Raji (cell line): ENCODE data around the gene CUL2.

ENCODE experiments used
- POLR2A ChIP-seq: IDR thresholded peaks from 2 replicates; pipeline ENCODE4 v1.6.1; 2011; ENCODE audit warnings: low read depth, low read length, control low read depth; ENCODE audit not compliant: insufficient read depth

CUL2 gene

GRCh38 chr10:35050568-35050967, 39.6 kb downstream of the CUL2 start:
- no peak for TF ChIP-seq POLR2A

- TF ChIP-seq POLR2A, result no peak
Observed at GRCh38 chr10:35046074-35046473, 44.1 kb downstream of the CUL2 start.

- TF ChIP-seq POLR2A, result no peak
Observed at GRCh38 chr10:35043796-35044344, 46.3 kb downstream of the CUL2 start.

GRCh38 chr10:35042783-35043182, 47.4 kb downstream of the CUL2 start:
- TF ChIP-seq POLR2A, result no peak

- no peak for TF ChIP-seq POLR2A
Observed at GRCh38 chr10:35041502-35041879, 48.6 kb downstream of the CUL2 start.

- no peak for TF ChIP-seq POLR2A
Observed at GRCh38 chr10:35040760-35041501, 49.2 kb downstream of the CUL2 start.

- TF ChIP-seq POLR2A, result no peak
Observed at GRCh38 chr10:35037104-35037503, 53.0 kb downstream of the CUL2 start.

GRCh38 chr10:35035606-35036005, 54.5 kb downstream of the CUL2 start:
- no peak for TF ChIP-seq POLR2A

- no peak for TF ChIP-seq POLR2A
Observed at GRCh38 chr10:35027567-35027966, 62.6 kb downstream of the CUL2 start.

- no peak for TF ChIP-seq POLR2A
Observed at GRCh38 chr10:35025916-35026315, 64.2 kb downstream of the CUL2 start.

- no peak for TF ChIP-seq POLR2A
Observed at GRCh38 chr10:35020481-35020880, 69.7 kb downstream of the CUL2 start.

GRCh38 chr10:35019041-35020024, 70.8 kb downstream of the CUL2 start:
- no peak for TF ChIP-seq POLR2A

GRCh38 chr10:35017608-35018007, 72.5 kb downstream of the CUL2 start:
- no peak for TF ChIP-seq POLR2A

GRCh38 chr10:35015843-35016408, 74.2 kb downstream of the CUL2 start:
- no peak for TF ChIP-seq POLR2A

- TF ChIP-seq POLR2A, result no peak
Observed at GRCh38 chr10:35012781-35013180, 77.4 kb downstream of the CUL2 start.
